Memory B cell (primary cell): ENCODE data around the gene TSPAN11.

Source experiments
- ATAC-seq: fragments of 150-1000 bp; cut with Tn5 transposase; 2 replicates; pipeline ENCODE4 v1.10.0; 2021; ENCODE audit warnings: low read depth, mild to moderate bottlenecking, moderate library complexity
- DNase-seq, 2 donors: peaks; one replicate each; pipeline ENCODE4 v3.0.0; 2022; ENCODE audit warnings: low spot score in 2 of 2
- H3K27ac Mint-ChIP-seq: one replicate; pipeline ENCODE4 v1.8.0; 2022; ENCODE audit warnings: mild to moderate bottlenecking, moderate library complexity, mixed read lengths
- H3K27me3 Mint-ChIP-seq: one replicate; pipeline ENCODE4 v1.8.0; 2022; ENCODE audit warnings: mixed read lengths
- H3K36me3 Mint-ChIP-seq: one replicate; pipeline ENCODE4 v1.8.0; 2022; ENCODE audit warnings: mild to moderate bottlenecking, mixed read lengths
- H3K4me1 Mint-ChIP-seq: one replicate; pipeline ENCODE4 v1.8.0; 2022; ENCODE audit warnings: mixed read lengths
- H3K4me3 Mint-ChIP-seq: one replicate; pipeline ENCODE4 v1.8.0; 2022; ENCODE audit warnings: mild to moderate bottlenecking, moderate library complexity, mixed read lengths
- H3K9me3 Mint-ChIP-seq: one replicate; pipeline ENCODE4 v1.8.0; 2022; ENCODE audit warnings: mixed read lengths

TSPAN11 gene

DNA sequence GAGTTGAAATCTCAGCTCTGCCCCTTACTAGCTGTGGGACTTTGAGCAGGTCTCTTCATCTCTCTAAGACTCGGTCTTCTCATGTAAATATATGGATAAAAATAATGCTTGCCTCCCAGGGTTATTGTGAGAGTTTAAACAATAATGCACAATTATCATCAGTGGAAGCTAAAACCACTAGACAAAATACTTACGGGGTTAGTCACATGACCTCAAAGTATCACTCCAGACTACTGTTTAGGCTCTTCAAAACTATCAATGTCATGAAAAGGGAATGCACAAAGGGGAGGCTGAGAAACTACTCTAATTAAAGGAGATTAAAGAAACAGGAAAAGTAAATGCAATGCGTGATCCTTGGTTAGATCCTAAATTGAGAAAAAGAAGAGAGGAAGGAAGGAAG lies 24.5 kb upstream of the TSPAN11 start:
- peaks cover 12% of the 10 kb centered on the region for H3K27me3 Mint-ChIP-seq
- ATAC-seq (no peak), DNase-seq (no peak)
- no peak overlapping the region for H3K27ac Mint-ChIP-seq
- H3K9me3 Mint-ChIP-seq: no peaks in the 10 kb centered on the region
- H3K36me3 Mint-ChIP-seq: no peaks in the 10 kb centered on the region
- H3K4me1 Mint-ChIP-seq: no peaks in the 10 kb centered on the region
- H3K4me3 Mint-ChIP-seq: no peak overlapping the region

DNA sequence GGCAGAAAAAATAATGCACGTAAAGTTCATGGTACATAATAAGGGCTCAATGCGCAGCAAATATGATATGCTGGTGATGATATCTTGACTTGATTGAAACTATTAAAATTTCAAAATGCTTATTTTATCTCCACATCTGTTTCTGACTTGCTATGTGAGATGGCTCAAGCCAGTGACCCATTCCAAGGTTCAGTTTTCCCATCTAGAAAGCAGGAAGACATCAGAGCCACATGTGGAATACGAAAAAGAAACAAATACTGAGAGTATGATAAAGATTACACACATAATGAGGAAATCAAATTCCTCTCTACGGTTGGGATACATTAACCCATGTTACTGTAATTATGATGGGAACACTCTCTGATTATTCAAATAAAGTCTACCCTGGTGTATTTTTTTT lies 24.0 kb upstream of the TSPAN11 start:
- DNase-seq (no peak), ATAC-seq (no peak)
- H3K9me3 Mint-ChIP-seq: no peaks in the 10 kb centered on the region
- H3K4me3 Mint-ChIP-seq: no peak overlapping the region
- peaks cover 9% of the 10 kb centered on the region for H3K27me3 Mint-ChIP-seq
- H3K36me3 Mint-ChIP-seq: no peaks in the 10 kb centered on the region
- H3K27ac Mint-ChIP-seq: no peak overlapping the region
- H3K4me1 Mint-ChIP-seq: no peaks in the 10 kb centered on the region

DNA sequence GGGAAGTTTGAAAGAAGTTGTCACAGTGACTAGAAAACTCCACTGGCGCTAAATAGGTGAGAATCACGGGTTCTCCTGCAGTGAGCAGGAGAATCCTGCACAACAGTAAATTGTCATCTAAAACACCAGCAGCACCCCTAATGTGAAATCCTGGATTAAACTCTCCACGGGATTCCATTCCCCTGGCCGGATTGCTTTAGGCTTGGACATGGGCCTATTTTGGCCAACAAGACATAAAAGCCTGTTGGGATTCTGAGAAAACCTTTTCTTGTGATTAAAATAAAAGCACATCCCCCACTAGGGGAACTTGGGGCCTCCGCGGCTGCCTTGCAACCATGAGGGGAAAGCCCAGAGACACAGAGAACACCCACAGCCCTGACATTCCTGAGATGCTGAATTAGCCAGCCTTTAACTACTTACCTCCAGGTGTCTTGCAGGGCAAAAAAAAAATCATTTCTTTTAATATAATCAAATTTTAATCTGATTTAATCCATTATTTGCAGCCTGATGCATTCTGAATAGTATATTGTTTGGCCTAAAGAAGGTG lies 21.0 kb upstream of the TSPAN11 start:
- peaks cover 2% of the 10 kb centered on the region for H3K27me3 Mint-ChIP-seq
- ATAC-seq (no peak), DNase-seq (no peak)
- H3K36me3 Mint-ChIP-seq: no peaks in the 10 kb centered on the region
- no peak overlapping the region for H3K27ac Mint-ChIP-seq
- no peaks in the 10 kb centered on the region for H3K4me1 Mint-ChIP-seq
- no peaks in the 10 kb centered on the region for H3K9me3 Mint-ChIP-seq
- no peak overlapping the region for H3K4me3 Mint-ChIP-seq

DNA sequence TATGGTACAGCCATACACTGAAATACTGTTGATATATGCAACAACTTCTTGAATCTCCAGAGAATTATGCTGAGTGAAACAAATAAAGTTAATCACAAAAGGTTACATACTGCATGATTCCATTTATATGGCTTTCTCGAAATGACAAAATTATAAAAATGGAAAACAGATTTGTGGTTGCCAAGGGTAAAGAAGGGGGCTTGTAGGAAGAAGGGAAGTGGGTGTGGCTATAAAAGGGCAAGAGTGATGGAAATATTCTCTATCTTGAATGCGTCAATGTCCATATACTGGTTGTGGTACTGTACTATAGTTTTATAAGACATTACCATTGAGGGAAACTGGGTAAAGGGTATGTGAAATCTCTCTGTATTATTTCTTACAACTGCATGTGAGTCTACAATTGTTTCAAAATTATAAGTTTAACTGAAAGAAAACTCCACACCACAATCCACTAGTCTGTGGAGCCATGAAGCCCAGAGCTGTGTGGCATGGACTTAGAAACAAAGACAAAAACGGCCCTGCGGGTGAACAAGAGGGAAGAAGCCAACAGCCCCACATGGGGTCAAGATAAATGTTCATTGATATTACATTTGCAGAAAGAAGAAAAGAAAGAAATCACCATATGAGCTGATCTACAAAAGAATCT lies 18.3 kb upstream of the TSPAN11 start:
- H3K9me3 Mint-ChIP-seq: no peaks in the 10 kb centered on the region
- no peak overlapping the region for H3K4me3 Mint-ChIP-seq
- no peaks in the 10 kb centered on the region for H3K36me3 Mint-ChIP-seq
- no peaks in the 10 kb centered on the region for H3K4me1 Mint-ChIP-seq
- peaks cover 1% of the 10 kb centered on the region for H3K27me3 Mint-ChIP-seq
- no peak overlapping the region for H3K27ac Mint-ChIP-seq
- no peak for DNase-seq
- ATAC-seq: no peak

DNA sequence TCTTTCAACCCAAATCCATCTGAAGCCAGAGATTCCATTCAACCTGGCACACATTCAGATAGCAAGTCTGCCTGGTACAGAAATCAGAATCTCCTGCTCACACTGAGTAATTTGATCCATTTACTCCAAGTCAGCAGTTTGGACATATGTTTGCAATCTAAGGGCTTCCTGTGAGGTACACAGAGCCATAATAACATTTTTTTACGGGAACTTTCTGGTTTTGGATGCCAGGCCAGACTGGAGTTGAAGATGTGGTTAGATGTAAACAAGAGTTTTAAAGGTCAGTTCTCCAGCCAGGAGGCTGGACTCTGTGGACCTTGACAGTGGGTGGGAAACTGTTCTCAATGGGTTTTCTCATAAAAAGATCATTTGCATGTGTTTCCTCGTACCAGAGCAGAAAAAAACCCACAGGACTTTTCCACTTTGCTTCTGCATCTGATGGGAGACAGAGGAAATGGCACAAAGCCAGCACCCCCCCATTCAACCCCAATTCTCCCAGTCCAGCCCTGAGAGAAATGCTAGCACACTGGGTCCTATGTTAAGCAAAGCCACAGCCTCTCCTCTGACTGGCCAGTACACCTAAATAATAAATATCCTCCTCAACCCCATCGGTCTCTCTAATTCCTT lies 17.7 kb upstream of the TSPAN11 start:
- H3K9me3 Mint-ChIP-seq: no peaks in the 10 kb centered on the region
- ATAC-seq (no peak), DNase-seq (no peak)
- peaks cover 2% of the 10 kb centered on the region for H3K27me3 Mint-ChIP-seq
- H3K27ac Mint-ChIP-seq: no peak overlapping the region
- no peak overlapping the region for H3K4me3 Mint-ChIP-seq
- no peaks in the 10 kb centered on the region for H3K4me1 Mint-ChIP-seq
- no peaks in the 10 kb centered on the region for H3K36me3 Mint-ChIP-seq

DNA sequence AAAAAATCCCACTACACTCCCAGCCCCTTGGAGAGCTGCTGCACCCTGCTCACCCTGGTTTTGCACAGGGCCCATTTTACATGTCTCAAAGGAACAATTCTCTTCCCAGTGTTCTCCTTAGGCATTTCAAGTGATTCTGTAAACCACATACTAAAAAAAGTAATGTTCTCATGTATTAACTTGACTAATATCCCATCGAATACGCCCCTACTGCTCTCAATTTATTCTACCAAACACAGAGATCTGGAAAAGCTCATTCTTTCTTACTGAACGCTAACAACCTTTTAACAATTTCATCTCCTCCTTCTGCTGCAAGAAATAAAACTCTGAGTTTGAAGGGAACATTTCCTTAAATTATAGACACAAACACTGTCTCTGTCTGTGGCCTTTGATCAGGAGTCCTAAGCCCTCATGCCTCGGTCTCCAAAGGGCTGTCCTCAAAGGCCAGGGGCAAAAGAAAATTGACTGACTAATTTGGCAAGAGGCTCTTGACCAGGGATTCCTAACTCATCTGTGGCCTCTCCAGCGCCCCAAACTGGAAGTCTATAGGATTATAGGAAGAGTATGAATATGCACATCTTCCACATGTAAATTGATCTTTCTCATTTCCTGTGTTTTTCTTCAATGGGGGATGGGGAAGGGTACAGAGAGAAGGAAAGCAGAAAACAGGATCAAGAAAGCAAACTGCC lies 17.1 kb upstream of the TSPAN11 start:
- ATAC-seq (no peak), DNase-seq (no peak)
- H3K36me3 Mint-ChIP-seq: no peaks in the 10 kb centered on the region
- H3K9me3 Mint-ChIP-seq: no peaks in the 10 kb centered on the region
- H3K4me1 Mint-ChIP-seq: no peaks in the 10 kb centered on the region
- no peak overlapping the region for H3K4me3 Mint-ChIP-seq
- peaks cover 4% of the 10 kb centered on the region for H3K27me3 Mint-ChIP-seq
- H3K27ac Mint-ChIP-seq: no peak overlapping the region

DNA sequence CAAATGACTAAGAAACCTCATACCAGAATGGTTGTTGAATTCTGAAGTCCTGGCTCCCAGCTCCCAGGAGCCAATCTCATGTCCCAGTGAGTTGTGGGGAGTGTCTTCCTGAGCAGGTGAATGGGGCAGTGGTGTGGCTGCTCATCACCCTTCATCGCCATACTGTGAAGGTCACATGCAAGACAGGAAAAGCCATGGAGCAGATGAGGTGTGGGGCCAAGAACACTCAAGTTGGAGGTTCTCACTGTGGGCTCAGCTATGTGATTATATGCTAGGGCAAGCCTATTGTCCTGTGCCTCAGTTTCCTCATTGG lies 16.6 kb upstream of the TSPAN11 start:
- no peak overlapping the region for H3K27ac Mint-ChIP-seq
- H3K27me3 Mint-ChIP-seq: peaks cover 4% of the 10 kb centered on the region
- no peaks in the 10 kb centered on the region for H3K9me3 Mint-ChIP-seq
- ATAC-seq (no peak), DNase-seq (no peak)
- no peaks in the 10 kb centered on the region for H3K4me1 Mint-ChIP-seq
- no peaks in the 10 kb centered on the region for H3K36me3 Mint-ChIP-seq
- H3K4me3 Mint-ChIP-seq: no peak overlapping the region

DNA sequence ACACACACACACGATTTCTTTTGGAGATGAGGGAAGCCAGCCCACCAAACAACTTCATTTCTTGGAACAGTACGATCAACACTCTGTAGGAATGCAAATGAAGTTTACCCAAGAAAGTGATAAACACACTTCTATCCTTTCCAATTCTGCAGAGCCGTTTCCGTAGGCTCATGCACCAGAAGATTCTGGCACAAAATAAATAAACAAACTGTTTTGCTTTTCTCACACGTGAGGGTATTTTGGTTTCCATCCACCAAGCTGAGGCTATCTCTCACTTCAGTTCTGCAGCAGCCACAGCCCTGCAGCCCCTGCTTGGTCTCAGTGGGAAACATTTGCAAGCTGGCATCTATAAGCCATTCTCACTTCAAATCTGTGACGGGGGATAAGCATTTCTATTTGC lies 15.3 kb upstream of the TSPAN11 start:
- no peak overlapping the region for H3K4me3 Mint-ChIP-seq
- ATAC-seq: no peak
- no peak for DNase-seq
- no peaks in the 10 kb centered on the region for H3K36me3 Mint-ChIP-seq
- peaks cover 4% of the 10 kb centered on the region for H3K27me3 Mint-ChIP-seq
- H3K9me3 Mint-ChIP-seq: no peaks in the 10 kb centered on the region
- H3K27ac Mint-ChIP-seq: no peak overlapping the region
- H3K4me1 Mint-ChIP-seq: no peaks in the 10 kb centered on the region

DNA sequence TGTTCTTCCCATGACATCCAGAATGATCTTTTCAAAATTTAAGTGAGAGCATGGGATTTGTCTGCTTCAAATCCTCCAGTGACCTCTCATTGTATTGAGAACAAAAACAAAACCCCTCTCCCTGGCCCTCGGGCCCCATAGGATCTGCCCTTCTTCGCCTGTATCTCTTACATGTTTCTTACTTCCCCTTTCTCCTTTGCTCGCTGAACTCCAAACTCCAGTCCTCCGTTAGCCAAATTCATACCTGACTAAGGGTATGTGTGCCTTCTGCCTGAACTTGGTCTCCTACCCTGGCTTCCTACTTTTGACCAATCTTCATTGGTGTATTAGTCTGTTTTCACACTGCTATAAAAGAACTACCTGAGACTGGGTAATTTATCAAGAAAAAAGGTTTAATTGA lies 13.2 kb upstream of the TSPAN11 start:
- no peak for ATAC-seq
- H3K27ac Mint-ChIP-seq: no peak overlapping the region
- no peak for DNase-seq
- no peaks in the 10 kb centered on the region for H3K9me3 Mint-ChIP-seq
- peaks cover 8% of the 10 kb centered on the region for H3K27me3 Mint-ChIP-seq
- no peaks in the 10 kb centered on the region for H3K4me1 Mint-ChIP-seq
- no peak overlapping the region for H3K4me3 Mint-ChIP-seq
- H3K36me3 Mint-ChIP-seq: no peaks in the 10 kb centered on the region

DNA sequence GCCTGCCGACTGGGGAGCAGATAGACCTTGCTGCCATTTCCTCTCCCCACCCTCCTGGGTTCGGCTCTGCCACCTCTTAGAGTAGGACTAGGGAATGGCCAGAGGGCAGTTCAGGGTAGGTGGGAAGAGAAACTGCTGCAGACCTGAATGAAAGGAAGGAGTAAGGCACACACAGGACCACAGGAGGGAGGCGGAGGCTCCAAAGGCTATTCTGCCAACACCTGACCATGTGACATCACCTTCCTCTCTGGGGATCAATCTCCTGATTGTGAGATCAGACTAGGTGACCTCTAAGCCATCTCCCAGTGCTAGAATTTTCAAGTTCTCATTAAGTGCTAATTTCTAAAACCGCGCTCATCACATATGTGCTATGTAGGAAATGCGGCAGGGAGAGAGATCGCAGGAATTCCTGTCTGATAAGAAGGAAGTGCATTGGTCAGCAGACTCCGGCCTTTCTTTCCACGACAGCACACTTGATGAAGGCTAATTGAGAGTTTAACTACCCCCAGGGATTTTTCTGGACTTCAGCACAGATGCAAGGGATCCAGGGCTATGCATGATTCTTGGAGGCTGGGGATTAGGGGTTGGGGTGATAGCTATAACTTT lies 11.5 kb upstream of the TSPAN11 start:
- Mint-ChIP-seq H3K9me3 (no peaks in the 10 kb centered on the region), H3K4me3 (no peak overlapping the region), H3K27me3 (peaks cover 8% of the 10 kb centered on the region), H3K27ac (no peak overlapping the region), H3K4me1 (no peaks in the 10 kb centered on the region), H3K36me3 (no peaks in the 10 kb centered on the region)
- no peak for ATAC-seq
- no peak for DNase-seq

DNA sequence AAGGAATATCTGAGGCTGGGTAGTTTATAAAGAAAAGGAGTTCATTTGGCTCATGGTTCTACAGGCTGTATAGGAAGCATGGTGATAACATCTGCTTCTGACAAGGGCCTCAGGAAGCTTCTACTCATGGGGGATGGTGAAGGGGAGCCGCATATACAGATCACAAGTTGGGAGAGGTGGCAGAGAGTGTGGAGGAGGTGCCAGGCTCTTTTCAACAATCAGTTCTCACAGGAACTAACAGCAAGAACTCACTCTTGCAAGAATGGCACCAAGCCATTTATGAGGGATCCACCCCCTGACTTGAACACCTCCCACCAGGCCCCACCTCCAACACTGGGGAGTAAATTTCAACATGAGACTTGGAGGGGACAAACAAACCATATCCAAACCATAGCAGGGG lies 3.5 kb upstream of the TSPAN11 start:
- no peaks in the 10 kb centered on the region for H3K36me3 Mint-ChIP-seq
- ATAC-seq (no peak), DNase-seq (no peak)
- no peak overlapping the region for H3K27ac Mint-ChIP-seq
- H3K4me1 Mint-ChIP-seq: no peaks in the 10 kb centered on the region
- no peaks in the 10 kb centered on the region for H3K9me3 Mint-ChIP-seq
- H3K4me3 Mint-ChIP-seq: no peak overlapping the region
- H3K27me3 Mint-ChIP-seq: peaks cover 19% of the 10 kb centered on the region

DNA sequence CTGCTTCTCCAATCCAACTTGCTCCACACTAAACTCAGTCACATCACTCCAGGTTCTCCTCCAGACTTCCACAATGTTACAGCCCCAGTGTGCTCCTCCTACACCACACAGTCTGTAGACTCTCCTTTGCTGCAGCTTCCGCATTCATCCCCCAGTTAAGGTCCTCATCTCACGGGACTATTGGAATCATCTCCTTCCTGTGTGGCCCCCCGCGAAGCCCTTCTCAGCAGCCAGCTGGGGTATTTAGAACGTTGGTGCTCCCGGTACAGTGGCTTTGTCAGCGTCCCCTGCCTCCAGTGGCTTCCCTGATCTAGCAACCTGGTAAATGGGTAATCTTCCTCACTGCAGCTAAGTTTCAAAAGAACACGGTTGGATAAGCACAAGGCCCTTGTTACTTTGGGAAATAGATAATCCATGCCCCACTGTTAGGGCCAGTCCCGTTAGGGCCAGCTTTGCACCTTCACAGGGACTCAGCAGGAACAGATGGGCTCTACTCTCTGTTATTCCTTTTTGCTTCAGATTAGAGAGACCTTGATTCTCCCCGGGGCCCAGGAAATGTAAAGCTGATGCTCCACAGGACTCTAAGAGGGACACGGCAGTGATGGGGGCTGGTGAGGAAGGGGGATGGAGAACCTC lies 823 bp upstream of the TSPAN11 start:
- ATAC-seq (no peak), DNase-seq (no peak)
- Mint-ChIP-seq H3K4me1 (no peaks in the 10 kb centered on the region), H3K4me3 (no peak overlapping the region), H3K27me3 (peaks cover 33% of the 10 kb centered on the region), H3K36me3 (no peaks in the 10 kb centered on the region), H3K27ac (no peak overlapping the region), H3K9me3 (no peaks in the 10 kb centered on the region)

DNA sequence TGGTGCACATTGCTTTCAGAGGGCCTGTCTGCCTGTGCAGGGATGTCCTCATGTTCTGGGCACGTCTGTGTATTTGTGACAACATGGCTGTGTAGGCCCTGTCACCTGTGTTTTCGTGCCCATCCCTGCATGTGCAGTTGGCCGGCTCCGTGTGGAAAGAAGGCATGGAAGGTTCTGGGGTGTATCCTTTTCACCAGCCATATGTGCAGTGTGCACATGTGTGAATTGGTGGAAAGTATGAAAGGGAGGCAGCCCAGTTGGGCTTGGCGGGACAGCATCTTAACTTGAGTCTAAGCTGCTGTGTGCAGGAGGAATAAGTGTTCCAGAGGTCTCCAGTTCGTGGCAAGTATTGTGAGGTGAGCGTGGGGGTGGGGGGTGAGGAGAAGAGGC lies 669 bp downstream of the TSPAN11 start:
- H3K27ac Mint-ChIP-seq: no peak overlapping the region
- no peaks in the 10 kb centered on the region for H3K36me3 Mint-ChIP-seq
- no peaks in the 10 kb centered on the region for H3K9me3 Mint-ChIP-seq
- no peak overlapping the region for H3K4me3 Mint-ChIP-seq
- ATAC-seq (no peak), DNase-seq (no peak)
- H3K27me3 Mint-ChIP-seq: peaks cover 33% of the 10 kb centered on the region
- no peaks in the 10 kb centered on the region for H3K4me1 Mint-ChIP-seq
